ENCODE results near the gene FGF7.
"Not testable (repeated sequence)": the region's sequence is repeated elsewhere in the genome, so short reads cannot be mapped to it uniquely, and the experiment has no call there.

Gene FGF7

DNA sequence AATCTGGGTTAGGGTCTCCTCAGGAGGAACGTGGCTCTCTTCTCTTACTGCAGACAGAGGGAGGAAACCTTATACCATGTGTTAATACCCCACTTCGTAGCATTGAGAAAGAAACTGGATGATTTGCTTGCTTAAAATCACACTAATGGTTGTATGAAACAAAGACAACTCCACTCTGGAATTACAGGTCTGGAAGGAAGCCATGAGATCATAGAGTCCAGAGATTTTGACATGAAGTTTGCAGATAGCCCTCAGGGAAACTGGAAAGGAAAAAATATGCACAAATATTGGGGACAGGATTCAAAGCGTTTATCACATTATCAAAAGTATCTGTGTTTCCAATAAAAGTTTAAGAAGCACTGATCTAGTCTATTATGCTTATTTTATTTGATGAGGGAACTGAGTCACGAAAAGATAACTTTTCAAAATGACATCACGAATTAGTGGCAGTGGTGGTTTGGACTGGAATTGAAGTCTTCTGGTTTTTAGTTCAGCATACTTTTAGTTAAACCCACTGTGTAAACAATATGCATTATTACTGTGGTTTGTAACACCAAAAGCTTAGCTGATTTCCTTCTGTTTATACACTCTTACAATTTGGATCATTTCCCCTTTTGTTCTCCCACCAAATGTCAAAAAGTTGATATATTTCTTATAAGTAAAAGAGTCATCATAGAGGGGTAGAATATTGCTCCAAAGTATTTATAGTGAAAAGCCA lies 16.8 kb downstream of the FGF7 start:
- no peak for DNase-seq

DNA sequence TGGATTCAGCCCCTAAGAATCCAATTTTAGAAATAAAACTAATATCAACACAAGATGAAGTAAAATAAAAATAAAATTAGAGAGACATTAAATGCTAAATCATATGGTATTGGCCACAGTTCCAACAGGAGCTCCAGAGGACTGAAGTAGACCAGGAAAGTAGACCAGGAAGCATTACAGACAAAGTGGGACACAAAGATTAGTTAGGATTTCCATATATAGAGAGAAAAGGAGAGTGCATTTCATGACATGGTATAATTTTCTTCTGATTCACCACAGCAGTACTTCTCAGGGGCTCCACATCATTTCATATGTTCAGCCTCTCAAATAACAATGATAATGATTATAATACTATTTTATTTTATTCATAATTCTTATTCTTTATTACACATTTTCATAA lies 18.3 kb downstream of the FGF7 start:
- no peak for DNase-seq

DNA sequence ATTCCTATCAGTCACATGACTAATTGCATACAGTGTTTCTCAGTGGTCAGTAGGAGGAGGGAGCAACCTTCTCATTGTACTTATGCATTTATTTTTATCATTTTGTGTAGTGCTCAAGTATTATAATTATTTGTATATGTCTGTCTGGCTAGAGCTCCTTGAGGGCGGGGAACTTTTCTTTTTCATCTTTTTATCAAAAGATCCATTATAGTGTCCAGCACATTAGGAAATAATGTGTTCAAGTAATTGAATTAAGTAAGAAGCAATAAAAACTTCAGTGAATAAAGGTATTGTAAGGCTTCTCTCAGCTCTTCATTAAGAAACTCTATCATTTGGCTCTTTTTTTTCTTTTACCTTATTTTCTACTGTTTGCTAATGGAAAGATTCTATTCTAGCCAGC lies 18.8 kb downstream of the FGF7 start:
- no peak for DNase-seq

DNA sequence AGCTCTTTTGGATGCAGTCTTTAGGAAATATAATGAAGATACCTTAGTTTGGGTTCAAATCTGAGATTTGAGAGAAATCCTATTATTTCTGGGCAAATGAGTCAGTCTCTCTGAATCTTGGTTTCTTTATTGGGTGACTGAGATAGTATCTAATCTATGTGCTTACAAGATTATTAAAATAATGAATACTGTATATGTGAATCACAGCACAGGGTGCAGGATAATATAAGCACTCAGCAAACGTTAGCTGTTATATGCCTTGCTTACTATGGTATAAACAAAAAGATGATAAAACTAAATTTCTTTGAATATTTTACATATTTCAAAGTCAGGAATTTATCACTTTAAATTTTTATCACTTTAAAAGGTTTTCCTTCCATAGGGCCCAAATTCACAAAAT lies 29.6 kb downstream of the FGF7 start:
- DNase-seq, result no peak

DNA sequence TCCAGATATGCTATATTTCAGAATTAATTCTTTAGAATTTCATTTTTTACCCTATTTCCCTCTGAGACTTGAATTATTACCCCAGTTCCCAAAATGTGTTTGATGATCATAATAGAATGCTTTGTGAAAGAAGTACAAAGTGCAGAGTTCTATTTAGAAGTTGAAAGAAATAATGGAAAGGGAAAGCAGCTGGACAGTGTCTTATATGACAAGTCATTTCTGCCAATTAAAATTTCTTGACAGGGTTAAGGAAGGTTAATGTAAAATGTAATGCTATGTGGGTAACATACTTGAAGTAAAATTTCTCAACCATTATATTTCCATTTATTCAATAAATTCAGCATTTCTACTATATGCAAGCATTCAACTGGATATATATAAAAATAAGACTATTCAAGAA lies 33.1 kb downstream of the FGF7 start:
- no peak for DNase-seq

DNA sequence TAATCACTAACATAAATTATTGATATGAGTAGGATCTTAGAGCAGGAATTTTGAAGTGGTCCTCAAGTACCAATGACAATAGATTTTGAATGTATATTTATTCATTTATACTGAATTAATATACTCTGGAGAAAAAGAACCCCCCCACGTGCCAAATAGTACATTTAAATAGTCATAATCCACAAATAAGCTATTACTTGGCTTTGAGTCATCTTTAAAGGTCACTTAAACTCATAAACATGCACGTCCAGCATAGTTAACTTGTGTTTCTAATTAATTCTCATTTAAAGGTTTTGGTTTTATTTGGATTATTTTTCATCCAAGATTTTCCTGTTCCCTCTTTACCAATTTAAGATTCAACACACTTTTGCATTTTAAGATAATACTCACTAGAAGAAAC lies 35.1 kb downstream of the FGF7 start:
- no peak for DNase-seq

DNA sequence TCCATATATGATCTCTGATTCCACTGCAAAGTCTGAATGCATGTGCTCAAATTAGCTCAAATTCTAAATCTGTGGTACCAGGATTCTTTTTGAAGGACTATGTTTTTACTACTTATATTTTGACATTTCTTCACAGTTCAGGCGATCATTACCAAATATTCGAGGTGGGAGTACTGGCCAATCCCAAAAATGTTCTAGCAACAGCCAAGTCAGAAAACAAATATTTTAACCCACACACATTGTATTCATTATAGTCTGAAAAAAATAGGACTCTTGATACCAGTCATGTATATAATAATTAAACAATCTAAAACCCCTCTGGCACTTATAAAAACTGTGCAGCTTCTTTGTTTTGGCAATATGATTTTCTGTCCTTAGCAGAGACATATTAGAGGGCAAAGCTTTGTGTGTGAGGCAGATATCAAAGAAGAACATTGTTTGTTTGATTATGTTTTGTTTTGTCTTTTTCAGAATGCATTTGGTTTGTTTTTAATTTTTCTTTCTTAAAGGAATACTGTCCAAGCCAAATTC lies 37.4 kb downstream of the FGF7 start:
- DNase-seq, result no peak

DNA sequence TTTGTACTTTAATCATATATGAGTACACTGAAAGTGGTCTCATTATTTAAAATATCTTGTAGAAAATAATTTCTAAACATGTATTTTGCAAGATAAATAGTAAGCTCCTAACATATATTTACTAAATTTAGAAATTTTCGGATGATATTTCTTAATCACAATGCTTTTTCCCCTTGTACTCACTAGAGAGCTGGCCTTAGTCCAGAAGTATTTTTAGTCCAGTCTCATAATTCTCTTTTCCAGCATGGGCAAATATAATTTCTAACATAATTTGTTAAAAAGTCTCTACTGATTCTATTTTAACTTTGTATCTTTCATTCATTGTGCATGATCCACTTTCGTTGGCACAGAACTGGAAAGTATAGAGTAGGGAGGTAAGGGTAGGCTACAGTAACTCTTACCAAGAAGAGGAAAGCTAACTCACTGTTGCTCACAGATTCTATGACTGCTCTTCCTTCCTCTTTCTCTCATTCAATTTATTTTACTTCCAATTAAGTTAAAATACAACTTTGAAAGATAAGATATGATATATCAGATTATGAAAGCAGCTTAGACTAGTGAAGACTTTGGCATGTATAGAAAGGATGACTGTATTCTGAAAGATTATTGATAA lies 39.3 kb downstream of the FGF7 start:
- DNase-seq, result no peak

DNA sequence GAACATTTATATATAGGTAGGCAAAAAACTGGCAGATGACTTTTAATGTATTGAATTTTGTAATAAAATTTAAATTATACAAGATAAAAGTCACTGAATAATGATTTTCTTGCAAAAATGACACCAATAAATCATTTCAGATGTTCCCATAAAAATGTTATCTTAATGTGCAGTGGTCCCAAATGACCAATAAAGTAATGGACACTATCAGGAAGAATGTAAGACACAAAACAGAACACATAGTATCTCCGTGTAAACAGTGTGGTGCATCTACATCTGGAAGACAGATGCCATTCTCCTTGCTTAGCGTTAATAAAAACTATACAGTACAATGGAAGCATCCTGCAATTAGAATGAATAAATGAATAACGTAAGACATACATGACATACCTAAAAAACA lies 41.5 kb downstream of the FGF7 start:
- no peak for DNase-seq

DNA sequence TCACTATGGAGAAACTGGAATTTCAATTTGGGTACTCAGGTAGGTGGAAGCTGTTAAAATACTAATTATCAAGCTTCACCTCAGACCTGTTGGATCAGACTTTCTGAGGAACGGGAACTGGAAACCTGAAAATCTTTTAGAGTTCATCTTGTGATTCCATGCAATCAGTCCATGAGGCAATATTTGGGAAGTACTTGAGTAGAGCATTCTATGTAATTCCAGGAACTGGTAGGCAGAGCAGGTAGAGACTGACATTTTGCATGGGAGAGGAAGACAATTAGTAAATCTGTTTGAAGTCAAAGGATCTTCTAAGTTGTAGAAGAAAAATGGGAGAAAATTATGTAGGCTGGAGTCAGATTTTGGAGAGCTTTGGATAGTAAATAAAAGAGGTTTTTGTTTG lies 43.1 kb downstream of the FGF7 start:
- DNase-seq, result no peak

DNA sequence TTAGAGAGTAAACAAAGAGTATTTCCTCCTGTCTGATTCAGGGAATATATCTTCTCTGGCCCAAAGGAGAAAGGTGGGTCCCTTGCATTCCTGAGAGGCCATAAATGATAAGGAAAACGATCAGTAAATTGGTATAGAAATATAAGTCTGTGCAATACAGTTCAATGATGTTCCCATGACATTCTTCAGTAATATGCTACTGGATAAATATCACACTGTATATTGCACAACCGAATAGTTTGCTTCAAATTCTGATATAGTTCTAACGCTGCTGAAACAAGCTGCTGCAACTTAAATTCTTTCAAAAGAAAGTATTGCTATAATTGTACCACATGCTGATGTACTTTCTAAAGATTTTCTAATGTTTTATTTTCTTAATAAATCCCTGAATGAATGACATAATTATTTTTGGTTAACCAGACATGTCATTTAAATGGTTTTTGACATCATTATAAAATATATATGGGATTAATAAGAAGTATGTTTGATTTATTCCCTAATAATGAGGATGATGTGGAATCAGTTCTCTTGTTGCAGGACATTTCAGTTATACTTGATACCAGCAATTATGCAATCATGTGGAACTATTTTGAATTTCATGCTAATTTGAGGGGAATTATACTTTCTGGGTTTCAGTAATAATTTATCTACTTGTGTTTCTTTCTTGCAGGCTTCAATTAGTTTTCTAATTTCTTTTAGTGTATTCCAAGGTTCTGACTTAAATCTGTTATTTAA lies 44.9 kb downstream of the FGF7 start:
- DNase-seq, result no peak

DNA sequence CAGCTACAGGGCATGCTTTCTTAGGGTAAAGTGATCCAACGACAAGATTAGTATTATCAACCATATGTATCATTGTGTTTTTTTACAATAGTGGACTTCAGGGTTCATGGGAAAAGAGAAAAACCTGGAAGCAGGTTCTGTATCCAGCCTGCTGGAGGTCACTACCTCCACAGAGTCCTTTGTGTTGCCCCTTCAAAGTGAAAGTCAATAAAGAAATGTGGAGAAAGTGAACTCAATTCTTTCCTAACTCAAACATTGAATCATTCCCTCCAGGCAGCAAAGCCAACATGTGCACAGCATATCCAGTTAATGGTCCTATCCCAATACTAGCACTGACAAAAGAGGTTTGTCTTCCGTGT lies 45.4 kb downstream of the FGF7 start:
- no peak for DNase-seq

DNA sequence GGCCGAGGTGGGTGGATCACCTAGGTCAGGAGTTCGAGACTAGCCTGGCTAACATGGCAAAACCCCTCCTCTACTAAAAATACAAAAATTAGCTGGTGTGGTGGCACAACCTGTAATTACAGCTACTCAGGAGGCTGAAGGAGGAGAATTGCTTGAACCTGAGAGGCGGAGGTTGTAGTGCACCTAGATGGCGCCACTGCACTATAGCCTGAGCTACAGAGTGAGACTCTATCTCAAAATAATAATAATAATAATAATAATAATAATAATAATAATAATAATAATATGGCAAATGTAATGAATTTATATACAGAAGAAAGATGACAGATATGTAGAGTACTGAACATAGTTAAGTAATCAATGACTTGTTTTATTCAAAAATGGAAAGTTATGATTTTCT lies 48.2 kb downstream of the FGF7 start:
- peak in 1 of 6 experiments; percentile 1 for DNase-seq

DNA sequence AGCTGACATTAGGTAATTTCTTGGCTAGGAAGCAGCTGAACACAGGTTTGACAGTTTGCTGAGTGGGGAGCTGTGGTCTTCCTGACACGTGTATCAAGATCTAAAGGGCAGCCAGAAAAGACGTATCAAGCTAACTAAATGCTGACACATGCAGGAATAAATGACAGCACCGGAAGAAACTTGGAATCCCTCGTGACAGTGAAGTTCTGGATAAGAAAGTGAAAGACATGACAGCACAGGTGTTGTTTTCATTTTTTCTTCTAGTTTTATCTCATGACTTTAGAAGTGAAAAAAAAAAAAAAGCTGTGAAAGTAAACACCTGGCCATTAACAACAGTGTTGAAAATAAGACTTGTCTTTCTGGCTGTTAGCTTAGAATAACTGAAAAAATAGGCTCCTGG lies 48.7 kb downstream of the FGF7 start:
- no peak for DNase-seq

DNA sequence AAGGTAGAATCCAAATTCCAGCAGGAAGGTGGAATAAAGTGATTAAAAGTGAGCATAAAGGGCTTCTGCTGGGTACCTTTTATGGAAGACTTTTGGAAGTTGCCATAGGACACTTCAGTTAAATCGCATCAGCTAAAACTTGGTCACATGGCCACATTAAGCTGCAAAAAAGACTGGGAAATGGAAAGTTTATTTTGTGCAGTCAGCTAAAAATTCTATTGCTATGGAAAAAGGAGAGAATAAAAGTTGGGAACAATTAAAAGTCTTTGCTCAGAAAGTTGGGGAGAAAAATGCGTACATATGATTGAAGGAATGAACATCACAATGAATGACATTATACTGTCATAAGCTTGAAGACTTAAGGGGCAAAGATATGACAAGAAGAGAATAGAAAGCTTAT lies 49.3 kb downstream of the FGF7 start:
- no peak for DNase-seq

DNA sequence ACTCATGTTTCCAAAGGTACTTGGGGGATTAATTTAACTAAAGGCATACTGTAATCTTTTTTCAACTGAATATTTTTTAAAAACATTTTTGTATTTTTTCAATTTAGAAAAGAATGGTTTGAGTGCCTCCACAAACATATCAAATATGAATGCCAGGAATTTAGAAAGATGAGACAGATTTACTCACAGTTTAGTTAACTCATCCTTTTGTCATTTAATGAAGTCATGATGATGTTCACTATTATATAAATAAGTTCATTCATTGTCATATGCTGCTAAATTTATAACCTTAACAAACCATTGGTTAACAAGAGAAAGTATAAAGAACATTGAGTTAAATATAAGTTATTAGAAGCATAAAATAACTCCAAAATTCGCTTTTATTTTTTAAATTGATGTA lies 50.0 kb downstream of the FGF7 start:
- DNase-seq, result no peak

DNA sequence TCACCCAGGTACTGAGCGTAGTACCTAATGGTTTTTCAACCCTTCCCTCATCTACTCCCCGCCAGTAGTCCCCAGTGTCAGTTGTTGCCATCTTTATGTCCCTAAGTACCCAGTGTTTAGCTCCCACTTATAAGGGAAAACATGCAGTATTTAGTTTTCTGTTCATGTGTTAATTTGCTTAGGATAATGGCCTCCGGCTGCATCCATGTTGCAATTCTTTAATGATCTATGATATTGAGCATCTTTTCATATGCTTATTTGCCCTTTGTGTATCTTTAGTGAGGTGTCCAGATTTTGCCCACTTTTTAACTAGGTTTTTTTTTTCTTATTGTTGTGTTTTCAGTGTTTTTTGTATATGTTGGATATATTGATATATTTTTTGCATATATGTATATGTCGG lies 55.0 kb downstream of the FGF7 start:
- not testable (repeated sequence) for DNase-seq

DNA sequence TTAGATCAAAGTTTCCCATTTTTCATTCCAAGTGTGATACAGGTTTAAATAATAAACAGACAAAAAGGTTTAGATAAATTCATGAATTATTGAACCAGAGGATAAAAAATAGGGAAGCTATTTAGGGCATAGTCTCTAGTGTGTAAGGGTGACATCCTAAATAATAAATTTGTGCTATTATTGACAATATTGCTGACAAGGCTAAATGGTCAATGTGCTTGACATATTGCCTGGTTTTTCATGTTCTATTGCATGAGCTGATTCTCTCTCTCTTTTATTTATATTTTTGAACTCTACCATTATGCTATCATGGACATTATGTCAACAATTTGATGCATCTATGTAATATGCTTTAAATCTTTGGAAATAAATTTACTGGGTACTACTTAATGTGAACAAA lies 55.9 kb downstream of the FGF7 start:
- DNase-seq, result not testable (repeated sequence)

DNA sequence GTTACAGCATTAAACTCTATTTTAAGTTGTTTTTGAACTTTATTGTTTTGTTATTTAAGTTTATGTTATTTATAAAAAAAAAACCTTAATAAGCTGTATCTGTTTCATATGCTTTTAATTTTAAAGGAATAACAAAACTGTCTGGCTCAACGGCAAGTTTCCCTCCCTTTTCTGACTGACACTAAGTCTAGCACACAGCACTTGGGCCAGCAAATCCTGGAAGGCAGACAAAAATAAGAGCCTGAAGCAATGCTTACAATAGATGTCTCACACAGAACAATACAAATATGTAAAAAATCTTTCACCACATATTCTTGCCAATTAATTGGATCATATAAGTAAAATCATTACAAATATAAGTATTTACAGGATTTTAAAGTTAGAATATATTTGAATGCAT lies 62.4 kb downstream of the FGF7 start:
- not testable (repeated sequence) for DNase-seq

DNA sequence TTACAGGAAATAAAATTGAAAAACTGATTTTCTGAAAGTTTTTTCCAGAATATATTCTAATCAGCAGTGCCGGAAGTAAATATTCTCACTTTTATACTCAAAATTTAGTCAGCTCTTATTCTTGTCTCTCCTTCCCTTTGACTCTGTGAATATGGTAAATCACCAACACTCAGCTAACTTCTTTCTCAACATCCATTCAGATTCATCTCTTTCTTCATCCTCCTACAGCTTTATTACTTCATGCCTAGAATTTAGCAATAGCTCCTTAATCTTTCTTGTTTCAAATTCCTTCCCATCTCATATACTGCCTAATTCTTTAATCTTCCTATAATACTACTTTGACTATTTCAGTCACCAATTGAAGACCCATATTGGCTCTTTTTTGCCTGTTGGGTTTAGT lies 67.9 kb downstream of the FGF7 start:
- no peak for DNase-seq

DNA sequence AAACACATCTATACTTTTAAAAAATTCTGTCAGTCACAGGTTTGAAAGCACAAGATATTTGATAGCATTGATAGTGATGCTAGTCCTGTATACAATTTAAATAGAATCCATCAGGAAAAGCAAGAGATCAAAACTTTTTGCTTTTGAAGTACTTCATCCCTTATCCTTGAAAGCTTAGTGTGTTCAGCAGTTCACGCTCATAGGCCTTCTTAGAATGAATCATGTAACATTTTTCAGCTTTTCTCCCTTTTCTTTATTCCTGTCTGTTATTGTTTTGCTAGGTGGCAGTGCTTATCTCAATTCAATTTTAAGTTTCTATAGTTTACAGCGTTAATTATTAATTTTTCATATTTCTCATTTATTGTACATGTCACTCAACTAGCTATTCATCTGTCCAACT lies 69.1 kb downstream of the FGF7 start:
- DNase-seq, result no peak

DNA sequence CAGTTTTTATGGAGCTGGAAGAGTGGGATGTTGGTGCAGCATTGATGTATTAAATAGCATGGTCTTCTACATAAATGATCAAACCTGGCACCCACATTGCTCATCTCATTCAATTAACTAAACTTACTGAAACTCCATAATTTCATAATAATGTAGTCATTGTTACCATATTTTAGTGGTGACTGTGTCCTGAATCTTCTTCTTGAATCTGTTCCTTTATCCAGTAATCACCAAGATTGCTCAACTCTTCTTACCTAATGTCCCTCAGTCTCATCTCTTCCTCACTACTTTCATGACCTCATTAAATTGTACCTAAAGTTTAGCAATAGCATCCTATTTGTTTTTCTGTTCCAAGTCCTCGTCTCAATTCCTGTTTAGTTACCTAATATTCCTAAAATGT lies 69.8 kb downstream of the FGF7 start:
- DNase-seq, result no peak

DNA sequence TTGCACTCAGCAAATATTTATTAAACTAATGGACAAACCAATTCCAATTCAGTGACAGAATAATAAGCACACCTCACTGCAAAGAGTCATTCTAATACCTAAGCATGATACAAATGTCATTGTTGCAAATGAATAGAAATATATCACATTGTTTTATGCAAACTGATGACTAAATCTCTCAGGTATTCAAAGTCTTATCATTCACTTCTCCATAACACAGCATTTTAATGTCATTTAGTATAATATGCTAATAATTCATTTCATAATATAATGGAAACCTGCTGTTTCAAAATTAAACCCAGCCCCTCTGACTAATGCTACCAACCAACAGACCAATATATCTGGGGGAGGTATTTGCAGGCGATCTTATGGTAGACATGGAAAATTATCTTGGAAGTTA lies 71.8 kb downstream of the FGF7 start:
- no peak for DNase-seq

Data from stimulated activated naive CD4-positive, alpha-beta T cell (primary cell).